Left lung (tissue), 10 donors: ENCODE results near the gene POU2F3. TPM values are rescaled to one million over a fixed set of nuclear protein-coding genes. Genes with fewer than 3 reads are reported as not detected.
A peak's percentile ranks its signal among the peaks of the same experiment; 100 is the strongest.

ENCODE experiments used
- ATAC-seq: fragments of 200-7000 bp; cut with Tn5 transposase; one replicate; pipeline ENCODE4 v1.9.1; 2020; ENCODE audit warnings: moderate library complexity
- DNase-seq, 4 donors: peaks; one replicate each; pipeline ENCODE4 v3.0.0-alpha.2; 2013 to 2020
- H3K27ac ChIP-seq, 2 donors: fragments of 200-600 bp; sonication (generic) in 1 of 2; one replicate each; pipeline versions ENCODE4 v1.5.0 to v1.8.0; 2020 to 2021
- H3K27me3 ChIP-seq, 2 donors: fragments of 200-600 bp; sonication (generic) in 1 of 2; one replicate each; pipeline versions ENCODE4 v1.5.0 to v1.8.0; 2020 to 2021
- H3K36me3 ChIP-seq, 2 donors: fragments of 200-600 bp; sonication (generic) in 1 of 2; one replicate each; pipeline versions ENCODE4 v1.5.0 to v1.8.0; 2020 to 2021
- H3K4me1 ChIP-seq, 2 donors: fragments of 200-600 bp; one replicate each; pipeline ENCODE4 v1.8.0; 2021
- H3K4me3 ChIP-seq, 2 donors: fragments of 200-600 bp; sonication (generic) in 1 of 2; one replicate each; pipeline versions ENCODE4 v1.5.0 to v1.8.0; 2020 to 2021; ENCODE audit warnings: mild to moderate bottlenecking in 1 of 2
- H3K9me3 ChIP-seq, 2 donors: fragments of 200-600 bp; sonication (generic) in 1 of 2; one replicate each; pipeline versions ENCODE4 v1.5.0 to v1.8.0; 2020 to 2021
- CTCF ChIP-seq, 2 donors: fragments of 200-600 bp; sonication (generic) in 1 of 2; IDR thresholded peaks; one replicate each; pipeline versions ENCODE4 v1.5.0 to v1.8.0; 2021; ENCODE audit warnings: antibody characterized with exemption in 2 of 2
- intact Hi-C, 2 donors: fragments of 100-400 bp; cut with DNase I; formaldehyde crosslinking; loops; one replicate each; pipeline versions ENCODE4 v1.11.2 to v1.14.2; 2022
- polyA plus RNA-seq, 6 donors: library from polyadenylated mRNA; unstranded; fragments of 120-200 nt; gene quantifications; one replicate each; pipeline ENCODE4 v1.2.1, GENCODE V29; 2013; ENCODE audit not compliant: insufficient read length in 6 of 6
- total RNA-seq, 2 donors: library from RNA; stranded (reverse); fragmentation: NEBNext Ultra II Directional; extraction: Animal tissue kit (Norgen Biotek cat#: 25700); gene quantifications; one replicate each; pipeline ENCODE4 v1.2.1, GENCODE V29; 2021
- donor health status: DM: no; HTN: yes; CAD: no.
- donor health status: DM: no; HTN: no; CAD: no.

POU2F3 gene
- total and polyA plus RNA-seq, 8 donors = 0.63 to 3.3 (median 1.1) TPM

GRCh38 chr11:120342226-120342625 lies 102.3 kb downstream of the POU2F3 start:
- DNase-seq (no peak), ATAC-seq (no peak)
- Histone ChIP-seq H3K9me3 (no peaks in the 10 kb centered on the region), H3K27ac (no peak overlapping the region), H3K4me1 (peaks cover 32 to 58% of the 10 kb centered on the region in 2 donors), H3K36me3 (no peaks in the 10 kb centered on the region), H3K4me3 (no peak overlapping the region), H3K27me3 (peaks cover 0 to 86% of the 10 kb centered on the region in 2 donors)
- intact Hi-C loops = no loop called here
- TF ChIP-seq CTCF (IDR thresholded peaks at IDR 0.05) = no peak

GRCh38 chr11:120342678-120343077 lies 102.7 kb downstream of the POU2F3 start:
- intact Hi-C loops = no loop called here
- ATAC-seq (no peak), DNase-seq (no peak)
- H3K9me3 ChIP-seq = no peaks in the 10 kb centered on the region
- peaks cover 36 to 58% of the 10 kb centered on the region in 2 donors for H3K4me1 ChIP-seq
- peaks cover 0 to 86% of the 10 kb centered on the region in 2 donors for H3K27me3 ChIP-seq
- H3K27ac ChIP-seq = no peak overlapping the region
- no peak overlapping the region for H3K4me3 ChIP-seq
- no peaks in the 10 kb centered on the region for H3K36me3 ChIP-seq
- no peak for TF ChIP-seq CTCF (IDR thresholded peaks at IDR 0.05)

- Histone ChIP-seq H3K4me1 (peaks cover 39 to 57% of the 10 kb centered on the region in 2 donors), H3K27me3 (peaks cover 0 to 86% of the 10 kb centered on the region in 2 donors), H3K9me3 (no peaks in the 10 kb centered on the region), H3K4me3 (no peak overlapping the region), H3K27ac (peak overlapping the region in 1 of 2 donors; percentile 2), H3K36me3 (no peaks in the 10 kb centered on the region)
- no peak for TF ChIP-seq CTCF (IDR thresholded peaks at IDR 0.05)
- intact Hi-C loops = no loop called here
- DNase-seq (no peak), ATAC-seq (peak; percentile 7)
These were observed 103.5 kb downstream of the POU2F3 start for GRCh38 chr11:120343429-120343828.

- DNase-seq = no peak
- no peak for TF ChIP-seq CTCF (IDR thresholded peaks at IDR 0.05)
- intact Hi-C loops = no loop called here
- Histone ChIP-seq H3K4me3 (no peak overlapping the region), H3K27me3 (peaks cover 0 to 86% of the 10 kb centered on the region in 2 donors), H3K27ac (peak overlapping the region in 1 of 2 donors; percentile 17), H3K4me1 (peaks cover 34 to 56% of the 10 kb centered on the region in 2 donors), H3K36me3 (no peaks in the 10 kb centered on the region), H3K9me3 (no peaks in the 10 kb centered on the region)
- peak; percentile 57 for ATAC-seq
These were observed 104.5 kb downstream of the POU2F3 start for GRCh38 chr11:120344302-120345004.

GRCh38 chr11:120346233-120346632 lies 106.3 kb downstream of the POU2F3 start:
- no peaks in the 10 kb centered on the region for H3K9me3 ChIP-seq
- H3K4me3 ChIP-seq = no peak overlapping the region
- intact Hi-C loops = no loop called here
- no peak overlapping the region for H3K27ac ChIP-seq
- peaks cover 0 to 78% of the 10 kb centered on the region in 2 donors for H3K27me3 ChIP-seq
- peaks cover 29 to 43% of the 10 kb centered on the region in 2 donors for H3K4me1 ChIP-seq
- TF ChIP-seq CTCF (IDR thresholded peaks at IDR 0.05) = no peak
- H3K36me3 ChIP-seq = no peaks in the 10 kb centered on the region
- DNase-seq = no peak
- ATAC-seq = no peak
